ENCODE data around the gene OLFML1.

DNA sequence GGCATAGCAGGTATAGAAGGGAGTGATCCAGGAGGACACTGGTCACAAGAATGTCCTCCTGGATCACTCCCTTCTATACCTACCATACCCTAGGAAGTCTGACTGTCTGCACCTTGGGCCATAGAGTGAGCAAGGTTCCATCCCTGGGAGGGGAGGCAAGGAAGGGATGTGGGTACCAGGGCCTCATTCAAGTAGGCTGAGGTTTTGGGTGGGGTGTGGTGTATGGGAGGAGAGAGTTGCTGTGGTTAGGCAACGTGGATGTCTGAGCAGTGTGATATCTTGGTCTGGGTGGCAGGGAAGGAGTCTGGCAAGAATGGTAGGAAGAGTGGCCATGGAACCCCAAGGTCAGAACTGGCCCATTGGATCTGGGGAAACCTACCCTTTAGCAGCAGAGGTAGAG lies 41.7 kb downstream of the OLFML1 start:
- TF ChIP-seq NFRKB (IDR thresholded peaks at IDR 0.05): no peak
- TF ChIP-seq SUZ12 (IDR thresholded peaks at IDR 0.05): no peak
- TF ChIP-seq PKNOX1 (IDR thresholded peaks at IDR 0.05): no peak
- no peak for TF ChIP-seq LEF1 (IDR thresholded peaks at IDR 0.05; ENCODE audit: borderline replicate concordance)
- no peak for TF ChIP-seq L3MBTL2 (conservative IDR thresholded peaks at IDR 0.05)
- no peak for TF ChIP-seq SP1 (IDR thresholded peaks at IDR 0.05)
- no peak for TF ChIP-seq BHLHE40 (IDR thresholded peaks at IDR 0.05; ENCODE audit: borderline replicate concordance)
